HepG2 (cell line): ENCODE measurements around the gene FKBP5. TPM values are rescaled to one million over a fixed set of nuclear protein-coding genes. Genes with fewer than 3 reads are reported as not detected.
A peak's percentile ranks its signal among the peaks of the same experiment; 100 is the strongest.

Experiments
- ARNT2 ChIP-seq: sonication (generic); formaldehyde crosslinking; IDR thresholded peaks from 2 replicates; pipeline ENCODE4 v1.8.0; 2022; ENCODE audit warnings: mild to moderate bottlenecking, low read depth, missing genetic modification reagents, moderate library complexity
- FOXA3 ChIP-seq: IDR thresholded peaks from 2 replicates; pipeline ENCODE4 v1.6.1; 2016; ENCODE audit warnings: missing genetic modification reagents, missing compliant biosample characterization
- HCFC1 ChIP-seq: fragments of 150-350 bp; IDR thresholded peaks from 2 replicates; pipeline ENCODE4 v1.6.1; 2014; ENCODE audit warnings: low read depth, low read length
- MXI1 ChIP-seq: IDR thresholded peaks from 3 replicates; pipeline ENCODE4 v1.6.1; 2012; ENCODE audit warnings: low read depth, low read length, inconsistent platforms, borderline replicate concordance
- NRL ChIP-seq: sonication (generic); formaldehyde crosslinking; IDR thresholded peaks from 2 replicates; pipeline ENCODE4 v1.5.0; 2020; ENCODE audit warnings: missing genetic modification reagents, mild to moderate bottlenecking, moderate library complexity, borderline replicate concordance
- RNF2 ChIP-seq: fragments of 450-650 bp; conservative IDR thresholded peaks from 2 replicates; pipeline ENCODE4 v1.6.1; 2016; ENCODE audit warnings: low read depth
- TRIM24 ChIP-seq: sonication (generic); formaldehyde crosslinking; IDR thresholded peaks from 2 replicates; pipeline ENCODE4 v1.8.0; 2022; ENCODE audit warnings: mild to moderate bottlenecking, missing genetic modification reagents
- ZFP91 ChIP-seq: sonication (generic); formaldehyde crosslinking; IDR thresholded peaks from 2 replicates; pipeline ENCODE4 v1.9.0; 2022; ENCODE audit warnings: missing genetic modification reagents, mild to moderate bottlenecking, borderline replicate concordance
- ZNF280B ChIP-seq: sonication (generic); formaldehyde crosslinking; IDR thresholded peaks from 2 replicates; pipeline ENCODE4 v1.5.0; 2020; ENCODE audit warnings: missing genetic modification reagents, mild to moderate bottlenecking, borderline replicate concordance
- ZNF350 ChIP-seq: sonication (generic); formaldehyde crosslinking; IDR thresholded peaks from 2 replicates; pipeline ENCODE4 v1.4.0; 2020; ENCODE audit warnings: mild to moderate bottlenecking, low read depth, missing genetic modification reagents, borderline replicate concordance
- ZNF687 ChIP-seq: sonication (generic); formaldehyde crosslinking; IDR thresholded peaks from 2 replicates; pipeline ENCODE4 v1.5.1; 2020; ENCODE audit warnings: mild to moderate bottlenecking, missing genetic modification reagents, moderate library complexity
- ZNF891 ChIP-seq: sonication (generic); formaldehyde crosslinking; IDR thresholded peaks from 2 replicates; pipeline ENCODE4 v1.5.0; 2020; ENCODE audit warnings: mild to moderate bottlenecking, missing genetic modification reagents
- polyA plus RNA-seq, 8 experiments: library from polyadenylated mRNA; depleted of rRNA in 3 of 8; stranded (reverse) in 7 of 8; unstranded in 1 of 8; fragments of >200 nt; fragmentation: Illumina TruSeq in 4 of 8; extraction: Trizol in 4 of 8; gene quantifications; 2 replicates each; pipeline versions ENCODE4 v1.2.1 to v1.2.3, GENCODE V29; 2011 to 2016; ENCODE audit warnings: low read depth in 4 of 8, missing spikeins in 1 of 8, mixed read lengths in 1 of 8; ENCODE audit not compliant: insufficient read depth in 1 of 8
- total RNA-seq, 5 experiments: library from RNA; depleted of rRNA; stranded (reverse); fragments of >200 nt; fragmentation: Illumina TruSeq; extraction: Trizol; gene quantifications; 2 replicates each; pipeline ENCODE4 v1.2.3, GENCODE V29; 2016; ENCODE audit warnings: low read depth in 1 of 5
- TF ChIP-seq, protein P1 (sequence below): sonication (generic); formaldehyde crosslinking; IDR thresholded peaks from 2 replicates; pipeline ENCODE4 v1.9.0; 2022; ENCODE audit warnings: low read depth, missing genetic modification reagents
- TF ChIP-seq, protein P2 (sequence below): IDR thresholded peaks from 2 replicates; pipeline ENCODE4 v1.4.0; 2020; ENCODE audit warnings: mild to moderate bottlenecking, missing genetic modification reagents

The FKBP5 gene
- total and polyA plus RNA-seq, 2 of the 13 experiments (the other 11 are each of a cell fraction or from before 2014, with no cell fraction given), result 8.0 to 17.4 TPM

DNA sequence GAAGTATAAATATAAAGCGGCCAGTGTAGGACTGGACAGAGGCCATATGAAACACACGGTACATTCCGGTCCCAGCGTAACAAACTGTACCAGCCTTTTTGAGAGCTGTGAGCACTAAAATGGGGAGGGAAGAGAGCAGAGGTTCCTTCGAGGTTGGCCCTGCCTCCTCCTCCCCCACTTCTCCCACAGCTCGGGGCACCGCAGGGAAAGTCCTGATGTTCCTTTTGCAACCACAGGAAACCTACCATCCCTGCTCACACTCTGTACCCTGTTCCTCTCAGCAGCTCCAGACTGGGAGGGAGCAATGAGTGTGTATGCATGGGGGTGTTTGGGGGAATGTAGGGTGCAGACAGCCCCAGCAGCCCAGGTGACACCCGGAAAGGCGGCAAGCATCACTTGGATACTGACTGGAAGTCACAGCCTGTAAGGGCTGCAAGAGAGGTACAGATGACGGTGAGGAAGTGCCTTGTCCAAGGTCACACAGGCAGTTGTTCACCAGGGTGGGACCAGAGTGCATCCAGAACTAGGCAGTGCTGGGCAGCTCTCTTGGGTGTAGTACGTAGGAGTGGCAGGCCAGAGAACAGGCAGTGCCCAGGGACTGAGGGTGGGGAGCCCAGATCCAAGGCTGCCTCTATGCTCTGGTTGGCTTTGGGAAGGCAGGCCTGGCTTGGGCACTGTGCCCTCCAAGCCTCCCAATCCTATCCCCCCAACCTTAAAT lies 37.2 kb upstream of the FKBP5 start (continued):
- TF ChIP-seq ZNF350, result peak; percentile 11; the same call in 1 of the 2 replicates
- TF ChIP-seq HCFC1, result no peak
- TF ChIP-seq ARNT2, result 0 out of 2 replicates have a peak, but pooled peaks have one; percentile 3
- TF ChIP-seq TRIM24 (CRISPR knock-in tag), result 0 out of 2 replicates have a peak, but pooled peaks have one; percentile 51
- TF ChIP-seq ZNF280B, result no peak
- 0 out of 2 replicates have a peak, but pooled peaks have one; percentile 42 for TF ChIP-seq ZNF891 (CRISPR knock-in tag)
- no peak; the same call in 2 of the 3 replicates for TF ChIP-seq MXI1
- peak; percentile 29; the same call in 1 of the 2 replicates for TF ChIP-seq FOXA3 (CRISPR knock-in tag)
- TF ChIP-seq NRL, result no peak
- TF ChIP-seq, protein P1, sequence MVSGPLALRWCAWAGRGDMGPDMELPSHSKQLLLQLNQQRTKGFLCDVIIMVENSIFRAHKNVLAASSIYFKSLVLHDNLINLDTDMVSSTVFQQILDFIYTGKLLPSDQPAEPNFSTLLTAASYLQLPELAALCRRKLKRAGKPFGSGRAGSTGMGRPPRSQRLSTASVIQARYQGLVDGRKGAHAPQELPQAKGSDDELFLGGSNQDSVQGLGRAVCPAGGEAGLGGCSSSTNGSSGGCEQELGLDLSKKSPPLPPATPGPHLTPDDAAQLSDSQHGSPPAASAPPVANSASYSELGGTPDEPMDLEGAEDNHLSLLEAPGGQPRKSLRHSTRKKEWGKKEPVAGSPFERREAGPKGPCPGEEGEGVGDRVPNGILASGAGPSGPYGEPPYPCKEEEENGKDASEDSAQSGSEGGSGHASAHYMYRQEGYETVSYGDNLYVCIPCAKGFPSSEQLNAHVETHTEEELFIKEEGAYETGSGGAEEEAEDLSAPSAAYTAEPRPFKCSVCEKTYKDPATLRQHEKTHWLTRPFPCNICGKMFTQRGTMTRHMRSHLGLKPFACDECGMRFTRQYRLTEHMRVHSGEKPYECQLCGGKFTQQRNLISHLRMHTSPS (CRISPR knock-in tag), result peak; percentile 82
- no peak for TF ChIP-seq RNF2
- TF ChIP-seq, protein P2, sequence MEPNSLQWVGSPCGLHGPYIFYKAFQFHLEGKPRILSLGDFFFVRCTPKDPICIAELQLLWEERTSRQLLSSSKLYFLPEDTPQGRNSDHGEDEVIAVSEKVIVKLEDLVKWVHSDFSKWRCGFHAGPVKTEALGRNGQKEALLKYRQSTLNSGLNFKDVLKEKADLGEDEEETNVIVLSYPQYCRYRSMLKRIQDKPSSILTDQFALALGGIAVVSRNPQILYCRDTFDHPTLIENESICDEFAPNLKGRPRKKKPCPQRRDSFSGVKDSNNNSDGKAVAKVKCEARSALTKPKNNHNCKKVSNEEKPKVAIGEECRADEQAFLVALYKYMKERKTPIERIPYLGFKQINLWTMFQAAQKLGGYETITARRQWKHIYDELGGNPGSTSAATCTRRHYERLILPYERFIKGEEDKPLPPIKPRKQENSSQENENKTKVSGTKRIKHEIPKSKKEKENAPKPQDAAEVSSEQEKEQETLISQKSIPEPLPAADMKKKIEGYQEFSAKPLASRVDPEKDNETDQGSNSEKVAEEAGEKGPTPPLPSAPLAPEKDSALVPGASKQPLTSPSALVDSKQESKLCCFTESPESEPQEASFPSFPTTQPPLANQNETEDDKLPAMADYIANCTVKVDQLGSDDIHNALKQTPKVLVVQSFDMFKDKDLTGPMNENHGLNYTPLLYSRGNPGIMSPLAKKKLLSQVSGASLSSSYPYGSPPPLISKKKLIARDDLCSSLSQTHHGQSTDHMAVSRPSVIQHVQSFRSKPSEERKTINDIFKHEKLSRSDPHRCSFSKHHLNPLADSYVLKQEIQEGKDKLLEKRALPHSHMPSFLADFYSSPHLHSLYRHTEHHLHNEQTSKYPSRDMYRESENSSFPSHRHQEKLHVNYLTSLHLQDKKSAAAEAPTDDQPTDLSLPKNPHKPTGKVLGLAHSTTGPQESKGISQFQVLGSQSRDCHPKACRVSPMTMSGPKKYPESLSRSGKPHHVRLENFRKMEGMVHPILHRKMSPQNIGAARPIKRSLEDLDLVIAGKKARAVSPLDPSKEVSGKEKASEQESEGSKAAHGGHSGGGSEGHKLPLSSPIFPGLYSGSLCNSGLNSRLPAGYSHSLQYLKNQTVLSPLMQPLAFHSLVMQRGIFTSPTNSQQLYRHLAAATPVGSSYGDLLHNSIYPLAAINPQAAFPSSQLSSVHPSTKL (CRISPR knock-in tag), result 0 out of 2 replicates have a peak, but pooled peaks have one; percentile 33
- peak; percentile 64 for TF ChIP-seq ZFP91 (CRISPR knock-in tag)
- TF ChIP-seq ZNF687, result peak; percentile 75
